Measurements from ENCODE around the gene SLC16A7. TPM values are rescaled to one million over a fixed set of nuclear protein-coding genes. Genes with fewer than 3 reads are reported as not detected.

Gene SLC16A7
- total and polyA plus RNA-seq, 2 experiments from 2014 or later = 15.7 to 49.0 TPM

- Histone ChIP-seq H3K79me2 (ENCODE audit: insufficient read depth) (no peaks in the 10 kb centered on the region), H3F3A (ENCODE audit: insufficient read depth) (no peaks in the 10 kb centered on the region; the same call in 1 of the 2 replicates), H2AFZ (no peak overlapping the region), H3K27me3 (replicated peaks; ENCODE audit: insufficient read depth) (no peaks in the 10 kb centered on the region), H3K27ac (no peak overlapping the region), H3K4me2 (ENCODE audit: unreplicated experiment) (no peak overlapping the region), H4K20me1 (ENCODE audit: insufficient read depth) (no peaks in the 10 kb centered on the region), H3K9ac (no peak overlapping the region), H3K9me3 (ENCODE audit: low read depth) (no peaks in the 10 kb centered on the region), H3K4me3 (no peak overlapping the region), H3K9me2 (ENCODE audit: insufficient read depth) (no peaks in the 10 kb centered on the region), H3K4me1 (ENCODE audit: insufficient read depth) (no peaks in the 10 kb centered on the region), H3K36me3 (ENCODE audit: low read depth) (no peaks in the 10 kb centered on the region)
- in situ Hi-C loops (cut with MboI) = no loop called here
- 50 to 53% methylated on average over 2 of the region's 2 CpGs for WGBS, 2 experiments (ENCODE audit: low coverage in 1 of 2, low lambda C conversion rate in 2 of 2, missing lambda C conversion rate in 2 of 2)
- DNase-seq = peak; percentile 53
- no peak for TF ChIP-seq EZH2phosphoT487 (IDR thresholded peaks at IDR 0.05; ENCODE audit: insufficient read depth, low read depth)
- TF ChIP-seq EZH2 (IDR thresholded peaks at IDR 0.05; ENCODE audit: insufficient read depth, poor library complexity, severe bottlenecking) = no peak
Observed at GRCh38 chr12:59834659-59835474, 239.0 kb downstream of the SLC16A7 start.

Small RNA genes within 50 kb of the gene (small RNA-seq; reads per million reads assigned to genes)
- gene AC079905.2 (ENCODE audit: low read depth, low replicate concordance) (not detected), gene RNU4-20P (ENCODE audit: low read depth, low replicate concordance) (not detected)
